ENCODE measurements around the gene SUPT3H.

GRCh38 chr6:45170309-45170708 lies 207.4 kb downstream of the SUPT3H start:
- no peak for TF ChIP-seq CTCF (IDR thresholded peaks at IDR 0.05)
- no peak for TF ChIP-seq POLR2A (IDR thresholded peaks at IDR 0.05)

All from breast epithelium (tissue), 3 donors.